Activated naive CD4-positive, alpha-beta T cell treated with Interleukin-2 at 50 U/mL for 16 hours (primary cell): Measurements from ENCODE around the gene SMNDC1.
A peak's percentile ranks its signal among the peaks of the same experiment; 100 is the strongest.

ENCODE experiments used
- DNase-seq: peaks from one replicate; pipeline ENCODE4 v3.0.0-alpha.2; 2020

SMNDC1 gene

DNA sequence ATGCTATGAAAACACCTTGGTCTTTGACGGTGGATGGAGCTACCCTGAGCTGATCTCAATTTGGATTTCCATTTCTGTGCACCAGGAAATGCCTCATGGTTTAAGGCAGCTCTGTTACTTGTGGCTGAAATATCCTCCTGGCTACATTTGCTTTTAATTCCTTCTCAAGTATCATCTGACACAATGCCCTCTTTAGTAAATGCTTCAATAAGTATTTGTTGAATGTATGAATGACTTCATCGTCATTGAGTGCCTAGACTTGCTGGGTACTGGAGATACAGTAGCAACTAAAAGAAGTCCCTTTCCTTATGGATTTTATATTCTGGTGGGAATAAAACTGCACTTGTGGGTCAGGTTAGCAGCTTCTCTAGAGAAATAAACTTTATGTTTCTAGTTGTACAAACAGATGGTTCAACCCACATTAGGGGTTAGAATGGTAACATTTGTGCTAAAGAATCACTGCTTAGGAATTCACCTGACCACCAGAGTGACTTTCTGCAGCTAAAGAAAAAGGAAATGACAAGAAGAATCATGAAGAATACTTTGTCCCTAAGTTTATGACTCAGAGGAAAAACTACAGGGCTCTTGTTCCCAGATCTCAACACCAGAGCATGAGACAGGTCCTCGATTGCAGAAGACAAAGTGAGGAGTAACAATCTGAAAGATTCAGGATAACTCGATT, 21.8 kb upstream of the SMNDC1 start:
- DNase-seq = no peak

DNA sequence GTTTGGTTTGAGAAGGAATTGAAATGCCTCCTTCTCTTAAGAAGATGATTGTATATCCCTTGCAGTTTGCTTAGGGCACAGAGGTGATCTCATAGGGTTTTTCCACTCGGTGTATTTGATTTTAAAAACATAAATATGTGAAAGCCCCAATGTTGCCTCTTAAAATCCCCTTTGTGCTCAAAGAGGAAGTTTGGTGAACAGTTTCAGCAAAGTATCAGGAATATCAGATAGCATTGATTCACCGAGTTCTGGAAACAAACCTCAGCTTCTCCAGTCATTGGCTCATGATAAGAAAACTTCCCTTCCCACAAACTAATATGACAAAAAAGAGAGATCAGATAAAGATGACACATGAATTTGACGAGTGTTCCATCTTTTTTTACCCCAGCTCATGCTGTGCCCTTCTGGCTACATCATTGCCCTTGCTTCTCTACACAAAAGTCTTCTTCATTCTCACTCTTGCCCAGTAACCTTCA, 20.1 kb upstream of the SMNDC1 start:
- DNase-seq = no peak

DNA sequence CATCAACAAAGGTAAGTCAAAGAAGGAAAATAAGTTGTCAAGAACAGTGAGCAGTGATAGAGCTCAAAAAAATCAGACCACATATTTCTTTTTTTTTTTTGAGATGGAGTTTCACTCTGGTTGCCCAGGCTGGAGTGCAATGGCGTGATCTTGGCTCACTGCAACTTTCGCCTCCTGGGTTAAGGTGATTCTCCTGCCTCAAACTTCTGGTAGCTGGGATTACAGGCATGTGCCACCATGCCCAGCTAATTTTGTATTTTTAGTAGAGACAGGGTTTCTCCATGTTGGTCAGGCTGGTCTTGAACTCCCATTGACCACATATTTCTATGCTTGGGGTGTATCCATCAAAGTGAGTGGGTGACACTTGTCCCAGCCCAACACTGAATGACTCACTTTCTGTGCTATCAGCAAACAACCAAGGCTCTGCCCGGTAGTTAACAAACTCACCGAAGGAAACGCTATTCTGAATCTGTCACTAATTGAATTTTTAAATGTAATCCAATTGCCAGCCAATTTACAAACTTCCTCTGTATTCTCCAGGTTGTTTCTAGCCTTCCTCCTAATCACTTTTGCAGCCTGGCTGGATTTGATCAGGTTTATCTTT, 19.6 kb upstream of the SMNDC1 start:
- DNase-seq = no peak

DNA sequence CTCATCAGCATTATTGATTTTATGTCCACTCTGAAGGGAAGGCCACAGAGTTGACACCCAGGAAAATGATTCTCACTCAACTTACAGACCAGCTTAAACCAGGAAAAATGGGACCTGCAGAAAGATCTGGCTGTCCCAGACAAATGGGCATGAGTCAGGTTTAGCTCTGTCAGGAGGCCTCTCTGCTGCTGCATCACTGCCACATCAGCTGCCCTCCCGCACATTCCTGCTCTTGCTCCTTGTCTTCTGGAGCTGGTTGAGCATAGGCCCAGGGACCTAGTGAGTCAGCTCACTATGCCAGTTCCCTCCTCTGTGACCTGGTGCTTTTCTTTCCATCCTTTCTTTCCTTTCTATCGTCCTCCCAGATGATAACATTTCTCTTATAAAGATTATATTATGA, 18.8 kb upstream of the SMNDC1 start:
- no peak for DNase-seq

DNA sequence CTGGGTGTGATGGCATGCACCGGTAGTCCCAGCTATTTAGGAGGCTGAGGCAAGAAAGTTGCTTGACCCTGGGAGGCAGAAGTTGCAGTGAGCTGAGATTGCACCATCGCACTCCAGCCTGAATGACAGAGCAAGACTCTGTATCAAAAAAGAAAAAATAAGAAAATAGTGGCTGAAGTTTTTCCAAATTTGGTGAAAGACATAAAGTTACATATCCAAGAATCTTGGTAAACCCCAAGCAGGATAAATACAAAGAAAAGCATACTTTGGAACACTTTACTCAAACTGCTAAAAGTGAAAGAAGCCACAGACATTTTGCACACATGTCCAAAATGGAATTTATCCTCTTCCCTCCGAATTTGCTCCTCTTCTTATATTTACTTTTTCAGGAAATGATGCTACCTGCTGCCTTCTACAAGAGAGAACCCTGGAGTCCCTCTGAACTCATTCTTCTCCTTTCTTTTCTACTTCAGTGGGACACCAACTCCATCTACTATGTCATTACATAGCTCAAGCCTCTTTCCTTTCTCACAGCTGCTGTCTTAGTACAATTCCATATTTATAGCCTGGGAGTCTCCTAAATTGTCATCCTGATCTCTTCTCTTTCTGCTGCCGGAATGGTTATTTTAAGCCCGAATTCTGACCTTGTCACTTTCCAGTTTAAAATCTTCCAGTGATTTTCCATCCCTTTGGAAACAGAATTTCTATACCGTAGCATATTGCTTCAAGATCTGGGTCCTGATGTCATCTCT, 17.3 kb upstream of the SMNDC1 start:
- no peak for DNase-seq

DNA sequence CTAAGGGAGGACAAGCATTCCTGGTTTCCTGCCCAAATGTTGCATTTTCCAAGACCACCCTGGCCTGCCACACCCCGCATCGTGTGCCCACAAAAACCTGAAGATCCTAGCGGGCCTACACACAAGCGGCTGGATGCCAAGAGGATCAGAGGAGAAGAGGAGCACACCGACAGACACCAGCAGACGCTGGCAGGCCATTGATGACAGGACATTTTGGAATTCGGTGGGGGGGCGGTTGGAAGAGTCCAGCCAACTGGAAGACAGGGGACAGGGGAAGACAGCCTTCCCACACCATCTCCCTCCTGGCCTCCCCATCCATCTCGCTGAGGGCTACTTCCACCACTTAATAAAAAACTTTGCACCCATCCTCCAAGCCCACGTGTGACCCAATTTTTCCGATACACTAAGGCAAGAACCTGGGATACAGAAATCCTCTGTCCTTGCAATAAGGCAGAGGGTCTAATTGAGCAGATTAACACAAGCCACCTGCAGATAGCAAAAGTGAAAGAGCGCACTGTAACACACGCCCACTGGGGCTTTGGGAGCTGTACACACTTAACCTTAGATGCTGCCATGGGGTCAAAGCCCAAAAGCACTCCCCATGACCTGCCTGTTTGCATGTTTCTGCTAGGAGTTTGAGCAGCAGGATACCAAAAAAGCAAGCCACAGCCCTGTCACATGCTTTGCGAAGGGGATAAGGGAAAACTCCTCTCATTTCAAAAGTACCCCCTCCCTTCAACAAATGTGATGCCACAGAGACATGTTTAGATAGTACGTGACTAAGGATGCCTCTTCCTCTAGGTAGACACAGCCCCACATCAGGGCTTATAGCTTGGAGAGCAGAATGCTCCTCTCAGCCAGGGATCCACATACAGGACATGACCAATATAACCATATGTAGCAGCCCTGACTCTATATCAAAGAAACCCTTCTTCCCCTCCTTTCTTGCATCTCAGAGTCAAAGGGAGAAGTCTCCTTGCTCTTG, 13.4 kb upstream of the SMNDC1 start:
- DNase-seq = no peak

DNA sequence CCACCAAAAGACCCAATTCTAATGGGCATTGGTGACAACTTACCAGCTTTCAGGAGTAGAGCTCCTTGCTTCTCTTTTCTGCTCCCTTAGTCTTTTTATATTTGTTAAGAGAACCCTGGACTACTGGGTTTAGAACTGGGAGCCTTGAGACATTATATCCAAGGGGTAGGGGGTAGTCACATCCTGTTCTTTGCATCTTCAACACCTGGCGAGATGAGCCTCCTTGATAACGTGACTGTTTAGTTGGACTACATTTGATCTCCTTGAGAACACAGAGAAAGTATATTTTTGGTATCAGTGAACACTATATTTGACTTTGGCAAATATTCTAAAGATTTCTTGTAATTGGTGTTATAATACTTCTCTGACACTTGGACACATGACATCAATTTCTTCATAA, 9.0 kb upstream of the SMNDC1 start:
- DNase-seq = no peak

DNA sequence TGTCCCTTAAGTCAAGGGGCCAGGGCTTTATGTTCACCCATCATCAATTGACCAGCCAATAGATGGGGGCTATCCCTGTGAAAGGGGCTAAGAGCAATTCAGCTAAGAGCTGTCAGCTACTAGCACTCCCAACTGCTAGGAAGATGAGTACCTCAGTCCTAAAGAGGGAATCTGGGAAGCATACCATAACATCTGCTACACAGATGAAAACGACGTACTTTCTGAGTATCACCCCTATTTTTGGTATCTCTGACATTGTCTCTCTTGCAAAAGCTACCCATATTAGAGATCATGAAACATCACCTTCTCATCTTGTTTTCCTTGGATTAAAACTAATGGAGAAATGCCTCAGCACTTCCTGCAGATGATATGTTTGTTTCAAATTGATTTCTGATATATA, 7.5 kb upstream of the SMNDC1 start:
- no peak for DNase-seq

DNA sequence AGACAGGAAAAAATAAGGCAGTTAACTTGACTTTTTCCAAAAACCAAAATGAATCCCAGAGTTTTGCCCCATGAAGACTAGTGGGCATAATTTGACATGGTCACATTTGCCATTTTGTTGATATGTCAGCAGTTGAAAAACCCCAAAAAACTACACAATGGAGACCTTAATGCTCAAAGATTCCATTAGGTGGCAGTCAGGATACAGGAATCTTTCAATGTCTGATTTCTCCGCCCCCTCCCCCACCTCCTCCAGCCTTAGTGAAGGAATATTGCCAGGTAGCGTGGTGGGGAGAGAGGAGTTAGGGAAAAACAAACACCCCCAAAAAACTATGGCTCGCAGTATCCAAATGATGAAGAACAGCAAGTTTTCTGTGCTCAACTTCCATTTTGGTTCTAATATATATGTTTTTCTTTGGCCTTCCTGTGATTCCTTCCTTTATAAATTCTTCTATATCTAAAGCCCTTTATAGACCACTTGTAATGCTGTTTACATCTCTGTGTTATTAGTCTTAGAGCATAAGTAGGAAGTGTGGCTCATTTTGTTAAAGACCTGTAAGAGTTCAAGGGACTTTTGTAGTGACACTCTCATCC, 6.7 kb upstream of the SMNDC1 start:
- DNase-seq = peak; percentile 35

DNA sequence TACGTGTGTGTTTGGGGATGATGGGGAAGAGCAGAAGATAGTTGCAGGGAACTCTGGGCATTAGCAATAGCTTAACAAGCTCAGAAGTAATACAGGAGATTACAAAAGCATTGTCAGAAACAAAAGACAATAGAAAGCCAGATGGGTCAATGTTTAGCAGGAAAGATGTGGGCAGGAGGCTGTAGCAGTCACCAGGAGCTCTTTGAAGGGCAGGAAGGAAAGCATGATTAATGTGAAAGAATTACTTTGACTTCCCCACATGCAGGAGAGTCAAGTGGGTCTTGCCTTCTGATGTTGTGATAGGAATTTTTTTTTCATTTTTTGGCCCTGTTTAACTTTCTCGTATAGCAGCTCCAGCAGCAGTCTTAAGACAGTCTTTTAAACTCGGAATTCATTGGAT, 6.0 kb upstream of the SMNDC1 start:
- no peak for DNase-seq

DNA sequence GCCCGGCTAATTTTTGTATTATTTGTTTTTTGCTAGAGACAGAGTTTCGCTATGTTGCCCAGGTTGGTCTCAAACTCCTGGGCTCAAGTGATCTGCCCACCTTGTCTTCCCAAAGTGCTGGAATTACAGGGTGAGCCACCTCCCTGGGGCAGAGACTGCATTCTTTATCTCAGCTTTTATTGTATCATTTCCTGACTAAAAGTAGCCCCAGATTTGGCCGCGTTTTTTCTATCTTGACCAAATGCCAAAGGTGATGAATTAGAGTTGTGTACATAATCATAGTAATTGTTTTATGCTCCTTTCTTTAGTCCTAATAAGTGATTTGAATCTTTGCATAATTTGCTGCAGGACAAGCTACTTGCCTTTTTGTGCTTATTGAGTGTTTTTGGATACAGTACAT, 3.1 kb upstream of the SMNDC1 start:
- DNase-seq = no peak

DNA sequence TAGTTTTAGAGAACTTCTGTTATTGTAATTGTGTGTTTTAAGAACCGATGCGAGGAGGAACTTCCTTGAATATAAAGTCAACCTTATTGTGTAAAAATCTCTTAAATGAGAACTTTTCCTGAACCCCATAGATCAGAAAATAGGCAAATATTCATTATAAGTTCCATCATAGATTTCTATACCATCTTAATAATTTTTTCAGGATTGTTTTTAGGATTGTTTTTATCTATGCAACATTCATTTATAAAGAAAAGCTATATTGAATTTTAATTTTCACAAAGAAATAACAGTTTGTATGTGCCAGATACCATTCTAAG, 1.7 kb upstream of the SMNDC1 start:
- no peak for DNase-seq

DNA sequence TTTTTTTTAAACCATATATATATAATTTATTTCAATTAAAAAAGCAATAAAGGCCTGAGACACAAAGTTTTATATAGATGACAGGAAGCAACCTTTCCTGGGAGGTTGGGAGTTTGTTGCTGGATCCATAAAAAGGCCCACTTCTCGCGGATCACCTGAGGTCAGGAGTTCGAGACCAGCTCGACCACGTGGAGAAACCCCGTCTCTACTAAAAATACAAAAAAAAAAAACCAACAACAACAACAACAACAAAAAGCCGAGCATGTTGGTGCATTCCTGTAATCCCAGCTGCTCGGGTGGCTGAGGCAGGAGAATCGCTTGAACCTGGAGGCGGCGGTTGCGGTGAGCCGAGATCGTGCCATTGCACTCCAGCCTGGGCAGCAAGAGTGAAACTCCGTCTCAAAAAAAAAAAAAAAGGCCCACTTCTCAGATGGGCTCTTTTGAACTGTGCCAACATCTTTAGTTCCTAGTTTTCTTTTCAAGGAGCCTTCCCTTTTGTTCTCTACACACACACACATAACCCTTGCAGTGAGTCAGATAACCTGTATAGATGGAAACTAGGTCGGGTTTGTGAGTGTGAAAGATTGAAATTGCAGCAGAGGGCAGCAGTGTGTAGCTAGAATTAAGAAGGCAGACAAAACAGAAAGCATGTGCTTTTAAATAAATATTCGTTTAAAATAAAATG, 1.2 kb upstream of the SMNDC1 start:
- DNase-seq = peak; percentile 50

DNA sequence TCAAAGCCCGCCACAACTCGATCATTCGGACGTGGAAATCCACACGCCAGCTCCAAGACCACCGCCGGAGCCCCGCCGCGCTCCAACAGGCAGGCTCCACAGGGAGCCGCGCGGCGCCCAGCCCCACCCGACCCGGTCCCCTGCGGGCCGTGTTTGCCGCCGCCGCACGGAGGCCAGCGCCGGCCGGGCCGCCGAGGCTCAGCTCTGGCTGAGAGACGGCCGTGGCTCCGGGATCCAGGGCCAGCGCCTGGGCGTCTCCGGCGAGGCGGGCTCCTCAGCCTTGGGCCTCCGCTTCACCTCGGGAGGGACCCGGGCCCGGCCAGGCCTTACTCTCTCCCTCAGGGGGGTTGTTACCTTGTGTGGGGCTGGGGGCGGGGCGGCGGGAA, 333 bp downstream of the SMNDC1 start:
- no peak for DNase-seq

DNA sequence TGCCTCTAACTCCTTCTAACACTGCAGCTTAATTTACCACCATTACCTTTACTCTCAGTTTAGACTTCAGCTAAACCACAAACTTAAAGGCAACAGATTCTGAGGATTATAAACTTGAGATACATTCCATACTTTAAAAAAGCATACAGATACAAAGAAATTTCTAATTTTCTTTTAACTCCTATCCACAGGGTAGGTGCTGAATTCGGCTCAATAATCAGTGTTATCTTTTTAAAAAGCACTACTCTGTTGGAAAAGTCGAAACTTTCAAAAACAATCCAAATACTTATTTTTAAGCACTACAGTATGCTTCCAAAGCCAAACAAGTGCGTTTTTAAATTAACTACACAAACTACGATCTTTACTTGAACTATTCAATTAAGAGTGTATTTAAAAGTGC, 1.0 kb downstream of the SMNDC1 start:
- DNase-seq = no peak

DNA sequence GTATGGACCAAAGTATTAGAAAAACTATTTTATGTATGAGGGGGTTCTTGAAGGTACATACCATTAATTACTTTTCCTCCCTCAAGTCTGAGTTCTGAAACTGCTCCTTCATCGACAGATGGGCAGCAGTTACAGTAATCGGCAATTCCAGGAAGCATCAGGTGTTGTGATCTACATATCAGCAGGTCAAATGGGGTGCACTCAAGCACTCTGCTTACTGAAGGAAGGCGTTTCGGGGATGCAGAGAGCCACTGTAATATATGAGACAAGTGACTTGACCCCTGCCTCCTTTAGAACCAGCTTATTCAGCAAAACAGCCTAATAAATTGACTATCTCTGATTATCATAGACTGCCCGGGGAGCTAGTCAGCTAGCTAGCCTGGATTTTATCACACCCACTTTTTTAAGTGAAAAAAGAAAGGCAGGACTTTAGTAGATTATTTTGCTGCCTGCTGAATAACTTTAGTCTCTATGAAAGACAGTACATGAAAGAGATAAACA, 4.2 kb downstream of the SMNDC1 start:
- no peak for DNase-seq

DNA sequence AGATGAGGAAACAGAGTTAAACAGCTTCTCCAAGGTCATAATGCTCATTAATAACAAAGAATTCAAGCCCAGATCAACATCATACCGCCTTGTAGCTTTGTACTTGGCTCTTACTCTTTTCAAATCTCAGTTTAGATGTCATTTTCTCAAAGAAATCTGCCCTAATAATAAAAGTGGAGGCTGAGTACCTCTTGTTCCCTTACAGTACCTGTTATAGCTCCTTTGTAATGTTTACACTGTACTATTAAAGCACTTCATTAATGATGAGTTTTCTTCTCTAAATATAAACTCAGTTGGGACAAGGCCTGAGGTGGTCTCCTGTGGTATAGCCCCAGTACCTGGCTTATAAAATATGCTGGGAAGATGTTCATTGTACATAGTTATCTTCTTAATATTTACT, 7.8 kb downstream of the SMNDC1 start:
- DNase-seq = no peak

DNA sequence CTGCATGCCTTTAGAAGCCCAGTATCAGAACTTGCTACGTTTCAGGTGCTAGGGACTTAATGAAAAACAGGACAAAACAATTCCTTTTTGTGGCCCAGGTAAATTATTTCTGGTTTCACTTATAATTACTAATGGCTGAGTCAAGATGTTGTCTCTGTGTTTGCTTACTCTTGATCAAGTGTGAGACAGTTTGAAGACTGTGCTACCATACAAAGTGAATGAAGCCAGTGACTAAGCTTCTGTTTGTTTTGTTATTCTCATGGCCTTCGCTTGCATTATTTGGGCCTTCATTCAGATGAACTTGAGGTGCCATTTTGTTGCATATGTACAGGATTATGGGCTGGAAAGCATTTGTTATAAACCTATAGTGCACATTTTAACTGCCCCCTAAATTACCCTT, 17.9 kb downstream of the SMNDC1 start:
- no peak for DNase-seq

DNA sequence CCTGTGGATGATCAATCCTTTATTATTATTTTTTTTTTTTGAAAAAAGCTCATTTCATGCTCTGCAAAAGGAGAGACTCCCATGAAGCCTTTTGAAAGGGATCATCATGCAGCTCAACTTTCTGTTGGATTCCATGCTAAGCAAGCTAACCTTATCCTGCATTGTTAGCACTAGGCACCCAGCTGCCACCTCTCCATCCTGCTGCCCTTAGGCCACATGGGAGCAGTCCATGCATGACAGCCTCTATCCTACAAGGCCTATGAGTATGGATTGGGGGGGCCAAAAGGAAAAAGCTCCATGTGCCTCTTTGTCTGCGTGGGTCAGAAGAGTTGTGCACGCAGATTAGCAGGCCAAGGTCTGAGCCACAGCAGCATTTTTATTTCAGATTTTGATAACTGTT, 19.2 kb downstream of the SMNDC1 start:
- DNase-seq = no peak

DNA sequence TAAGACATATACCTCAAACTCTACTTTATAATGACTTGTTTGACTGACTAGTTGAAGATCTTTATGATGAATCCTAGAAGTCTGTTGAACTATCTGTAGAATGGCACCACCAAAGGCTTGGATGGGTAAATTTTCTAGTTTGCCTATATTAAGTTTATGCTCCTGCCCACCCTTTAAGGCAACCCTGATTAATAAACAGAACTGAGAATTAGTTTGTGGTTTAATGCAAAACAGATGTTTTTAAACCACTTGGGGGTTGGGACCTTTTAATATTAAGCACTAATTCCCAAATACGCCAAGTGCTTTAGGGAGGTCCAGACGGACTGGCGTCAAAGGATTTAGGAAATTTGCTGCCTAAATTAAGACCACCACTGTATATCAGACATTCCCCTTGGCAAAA, 20.5 kb downstream of the SMNDC1 start:
- no peak for DNase-seq

DNA sequence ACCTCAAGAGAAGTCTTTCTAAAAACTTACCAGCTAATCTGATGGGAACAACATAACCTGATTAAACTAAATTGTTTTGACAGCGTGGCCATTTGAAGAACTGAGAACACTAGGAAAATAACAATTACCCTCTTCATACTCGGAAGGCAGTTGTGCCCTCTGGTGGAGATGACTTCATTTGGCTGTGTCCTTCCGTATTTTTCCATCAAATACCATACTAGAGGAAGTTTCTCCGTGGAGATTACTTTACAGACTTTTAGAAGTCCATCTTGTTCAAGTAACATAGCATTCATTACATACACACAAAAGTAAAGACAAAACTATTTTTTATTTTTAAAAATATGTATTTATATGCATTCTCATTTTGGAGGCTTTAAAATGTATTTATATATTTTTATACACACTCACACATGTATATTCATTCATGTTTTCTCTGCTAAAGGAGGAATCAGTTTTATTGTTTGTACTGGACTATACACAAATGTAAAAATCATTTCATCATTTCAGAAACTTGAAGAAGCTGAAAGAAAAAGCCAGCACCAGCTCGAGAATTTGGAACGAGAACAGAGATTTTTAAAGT, 25.2 kb downstream of the SMNDC1 start:
- DNase-seq = peak; percentile 38
